Measurements from ENCODE around the gene FAM43A.

Gene FAM43A, protein sequence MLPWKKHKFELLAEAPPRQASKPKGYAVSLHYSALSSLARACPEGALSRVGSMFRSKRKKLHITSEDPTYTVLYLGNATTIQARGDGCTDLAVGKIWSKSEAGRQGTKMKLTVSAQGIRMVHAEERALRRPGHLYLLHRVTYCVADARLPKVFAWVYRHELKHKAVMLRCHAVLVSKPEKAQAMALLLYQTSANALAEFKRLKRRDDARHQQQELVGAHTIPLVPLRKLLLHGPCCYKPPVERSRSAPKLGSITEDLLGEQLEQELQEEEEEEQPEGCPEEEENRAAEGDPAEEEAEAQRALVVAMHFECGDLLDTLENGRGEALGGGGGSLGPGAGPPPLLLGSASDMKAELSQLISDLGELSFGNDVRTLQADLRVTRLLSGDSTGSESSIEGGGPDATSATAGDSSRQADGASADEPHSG

DNA sequence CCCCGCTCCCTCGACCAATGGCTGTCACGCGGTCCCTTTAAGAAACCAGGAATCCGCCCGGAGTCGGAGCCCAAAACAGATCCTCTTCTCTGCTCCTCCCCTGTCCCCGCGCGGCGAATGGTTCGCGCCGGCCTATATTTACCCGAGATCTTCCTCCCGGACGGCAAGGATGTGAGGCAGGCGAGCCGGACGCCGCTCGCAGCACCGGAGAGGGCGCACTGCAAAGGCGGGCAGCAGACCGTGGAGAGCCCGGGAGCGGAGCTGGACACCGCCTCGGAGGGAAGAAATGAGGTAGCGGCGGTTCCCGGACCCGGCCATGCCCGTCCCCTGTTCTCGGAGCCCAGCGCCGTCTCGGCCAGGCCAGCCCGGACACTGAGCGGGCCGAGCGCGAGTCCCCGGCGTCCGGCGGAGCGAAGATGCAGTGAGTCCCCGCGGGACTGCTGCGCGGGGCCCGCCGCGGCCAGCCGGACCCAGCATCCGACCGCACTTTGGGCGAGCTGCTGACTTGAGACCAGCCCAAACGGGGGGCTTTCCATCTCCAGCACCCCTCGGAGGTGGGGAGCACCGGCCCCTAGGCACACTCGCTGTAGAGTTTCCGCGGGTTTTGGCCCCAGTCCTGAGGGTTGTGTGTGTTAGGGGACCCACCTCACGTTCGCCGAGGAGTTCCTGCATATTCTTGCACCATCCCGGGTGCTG, at the start of gene FAM43A:
FAM43A (plus strand) TSS at position 166 of the 696 bp plus-strand sequence. CDS start 944 bp downstream, outside the sequence.
- DNase-seq (ENCODE audit: low read depth in 4 of 4, low spot score in 1 of 4) = peak in 3 of 4 experiments; percentile 53 to 70 (median 68)

DNA sequence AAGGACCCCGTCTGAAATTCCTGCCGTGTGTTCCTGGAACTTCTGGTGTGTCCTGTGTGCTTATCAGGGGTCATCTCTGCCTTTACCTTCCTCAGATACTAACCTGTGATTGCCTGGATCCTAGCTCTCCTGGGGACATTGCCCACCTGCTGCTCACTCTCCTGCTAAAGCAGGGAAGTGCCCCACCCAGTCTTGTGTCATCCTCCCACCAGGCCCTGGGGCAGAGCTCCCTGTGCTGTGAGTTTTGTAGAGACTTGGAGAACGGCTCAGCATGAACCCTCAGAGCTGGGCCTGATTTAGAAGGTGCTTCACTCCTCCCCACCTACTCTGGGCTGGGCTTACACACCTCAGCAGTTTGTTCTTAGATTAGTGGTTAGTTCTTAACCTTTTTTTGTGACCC, 48.6 kb upstream of the FAM43A start:
- no peak for DNase-seq (ENCODE audit: low read depth in 4 of 4, low spot score in 1 of 4)

DNA sequence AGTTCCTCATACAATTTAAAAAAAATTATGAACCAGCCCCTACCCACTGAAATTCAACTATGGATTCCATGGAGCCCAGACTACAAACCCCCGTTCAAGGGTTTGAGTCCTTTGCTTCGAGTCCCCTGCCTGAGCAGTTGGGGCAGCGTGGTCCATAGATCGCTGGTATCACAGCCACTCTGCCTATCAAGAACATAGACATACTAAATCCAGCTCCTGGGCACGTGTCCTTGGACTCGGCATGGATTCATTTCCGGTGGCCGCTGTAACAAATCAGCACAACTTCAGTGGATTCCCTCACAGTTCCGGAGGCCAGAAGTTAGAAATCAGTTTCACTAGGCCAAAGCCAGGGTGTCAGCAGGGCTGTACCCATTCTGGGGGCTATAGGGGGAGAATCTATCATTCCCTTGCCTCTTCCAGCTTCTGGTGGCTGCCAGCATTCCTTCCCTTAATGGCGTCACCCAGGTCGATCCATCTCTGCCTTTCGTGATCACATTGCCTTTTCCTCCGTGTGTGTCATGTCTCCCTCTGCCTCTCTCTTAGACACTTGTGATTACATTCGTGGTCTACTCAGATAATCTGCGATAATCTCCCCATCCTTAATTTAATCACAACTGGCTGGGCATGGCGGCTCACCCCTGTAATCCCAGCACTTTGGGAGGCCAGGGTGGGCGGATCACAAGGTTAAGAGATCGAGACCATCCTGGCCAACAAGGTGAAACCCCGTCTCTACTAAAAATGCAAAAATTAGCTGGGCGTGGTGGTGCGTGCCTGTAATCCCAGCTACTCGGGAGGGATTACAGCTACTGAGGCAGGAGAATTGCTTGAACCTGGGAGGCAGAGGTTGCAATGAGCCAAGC, 47.9 kb upstream of the FAM43A start:
- no peak for DNase-seq (ENCODE audit: low read depth in 4 of 4, low spot score in 1 of 4)

DNA sequence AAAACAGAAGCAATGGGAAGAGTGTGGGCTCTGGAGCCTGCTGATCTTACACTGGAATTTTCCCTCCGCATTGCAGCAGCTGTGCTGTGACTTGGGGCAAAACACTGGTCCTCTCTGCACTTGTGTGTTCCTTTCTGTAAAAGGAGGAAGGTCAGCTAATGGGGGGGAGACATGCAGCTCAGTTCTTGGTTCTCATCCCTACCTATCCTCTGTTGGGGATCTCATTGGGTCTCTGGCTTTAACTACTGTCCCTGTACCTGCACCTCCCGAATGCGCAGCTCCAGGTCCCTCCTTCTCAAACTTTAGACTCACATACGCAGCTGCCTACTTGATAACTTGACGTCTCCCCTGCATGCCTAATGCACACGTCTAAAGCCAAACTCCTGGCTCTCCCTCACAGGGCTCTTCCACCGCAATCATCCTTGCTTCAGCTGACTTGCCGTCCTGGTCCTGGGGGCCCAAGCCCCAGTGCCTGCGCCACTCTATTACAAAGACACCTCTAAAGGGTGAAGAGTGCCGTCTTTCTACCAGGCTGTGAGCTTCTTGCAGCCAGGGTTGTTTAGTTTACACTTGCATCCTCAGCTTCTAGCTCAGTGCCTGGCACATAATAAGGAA, 46.6 kb upstream of the FAM43A start:
- no peak for DNase-seq (ENCODE audit: low read depth in 4 of 4, low spot score in 1 of 4)

DNA sequence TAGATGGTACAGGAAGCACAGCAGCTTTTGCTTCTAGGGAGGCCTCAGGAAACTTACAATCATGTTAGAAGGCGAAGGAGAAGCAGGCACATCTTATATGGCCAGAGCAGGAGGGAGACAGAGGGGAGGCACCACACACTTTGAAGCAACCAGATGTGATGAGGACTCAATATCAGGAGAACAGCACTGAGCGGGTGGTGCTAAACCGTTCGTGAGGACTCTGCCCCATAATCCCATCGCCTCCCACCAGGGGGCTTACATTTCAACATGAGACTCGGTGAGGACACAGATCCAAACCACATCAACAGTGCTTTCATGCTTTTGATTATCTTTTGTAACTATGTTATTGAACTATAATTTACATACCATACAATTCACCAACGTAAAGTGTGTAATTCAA, 44.9 kb upstream of the FAM43A start:
- DNase-seq (ENCODE audit: low read depth in 4 of 4, low spot score in 1 of 4) = no peak

GRCh38 chr3:194642769-194643168, 42.9 kb upstream of the FAM43A start:
- DNase-seq (ENCODE audit: low read depth in 4 of 4, low spot score in 1 of 4) = no peak

DNA sequence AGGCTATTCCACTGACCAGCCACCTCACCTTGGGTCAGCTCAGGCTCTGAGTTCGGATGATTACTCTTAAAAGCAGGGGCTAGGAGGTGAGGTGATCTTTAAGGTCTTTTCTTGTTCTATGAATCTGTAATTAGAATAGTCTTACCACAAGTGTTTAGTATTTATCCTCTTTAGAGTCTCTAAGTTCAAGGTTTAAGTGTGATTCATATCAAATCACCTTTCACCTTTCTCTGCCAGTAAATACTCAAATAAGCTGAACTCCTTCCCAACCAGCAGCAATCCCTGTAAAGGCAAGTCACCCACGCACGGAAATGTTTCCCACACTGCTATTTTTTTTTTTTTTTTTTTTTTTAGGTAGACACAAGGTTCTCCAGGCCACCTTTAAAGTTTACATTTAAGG, 37.9 kb upstream of the FAM43A start:
- DNase-seq (ENCODE audit: low read depth in 4 of 4, low spot score in 1 of 4) = no peak

- DNase-seq (ENCODE audit: low read depth in 4 of 4, low spot score in 1 of 4) = no peak
Measured at GRCh38 chr3:194654443-194654842, 31.2 kb upstream of the FAM43A start.

DNA sequence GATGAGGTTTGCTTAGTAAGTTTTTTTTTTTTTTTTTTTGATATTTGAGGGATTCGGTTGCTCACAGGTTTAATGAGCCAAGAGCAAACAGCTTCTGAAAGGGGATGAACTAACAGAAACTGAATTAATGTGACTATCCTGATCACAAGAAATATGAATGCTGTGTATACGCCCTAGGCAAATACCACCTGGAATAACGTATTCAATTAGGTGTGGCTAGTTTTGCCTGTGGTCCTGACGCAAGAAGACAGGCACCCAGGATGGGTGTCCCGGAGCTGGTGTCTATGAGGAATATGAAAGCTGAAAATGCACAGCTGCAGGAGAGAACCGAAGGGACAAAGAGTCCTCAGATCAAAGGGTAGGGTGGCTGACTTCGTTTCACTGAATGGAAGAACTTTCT, 28.2 kb upstream of the FAM43A start:
- no peak for DNase-seq (ENCODE audit: low read depth in 4 of 4, low spot score in 1 of 4)

GRCh38 chr3:194658477-194659242, 27.0 kb upstream of the FAM43A start:
- no peak for DNase-seq (ENCODE audit: low read depth in 4 of 4, low spot score in 1 of 4)

DNA sequence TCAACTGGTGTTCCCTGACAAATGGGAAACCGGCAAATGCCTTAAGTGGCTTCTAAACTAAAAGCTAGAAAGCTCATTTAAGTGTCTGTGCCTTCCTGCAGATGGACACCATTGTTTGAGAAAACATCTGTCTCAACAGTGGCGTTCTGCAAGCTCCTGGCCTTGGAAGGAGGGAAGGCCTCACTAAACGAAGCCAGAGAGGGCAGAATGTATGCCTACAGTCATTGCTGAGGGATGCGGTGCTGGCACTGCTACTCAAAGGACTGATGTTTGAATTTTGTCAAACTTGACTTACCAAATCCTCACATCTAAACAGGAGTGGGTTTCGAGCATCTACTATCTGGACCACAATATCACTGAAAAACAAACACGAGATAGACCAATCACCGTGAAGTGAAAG, 25.9 kb upstream of the FAM43A start:
- DNase-seq (ENCODE audit: low read depth in 4 of 4, low spot score in 1 of 4) = no peak

GRCh38 chr3:194661374-194661773, 24.3 kb upstream of the FAM43A start:
- no peak for DNase-seq (ENCODE audit: low read depth in 4 of 4, low spot score in 1 of 4)

DNA sequence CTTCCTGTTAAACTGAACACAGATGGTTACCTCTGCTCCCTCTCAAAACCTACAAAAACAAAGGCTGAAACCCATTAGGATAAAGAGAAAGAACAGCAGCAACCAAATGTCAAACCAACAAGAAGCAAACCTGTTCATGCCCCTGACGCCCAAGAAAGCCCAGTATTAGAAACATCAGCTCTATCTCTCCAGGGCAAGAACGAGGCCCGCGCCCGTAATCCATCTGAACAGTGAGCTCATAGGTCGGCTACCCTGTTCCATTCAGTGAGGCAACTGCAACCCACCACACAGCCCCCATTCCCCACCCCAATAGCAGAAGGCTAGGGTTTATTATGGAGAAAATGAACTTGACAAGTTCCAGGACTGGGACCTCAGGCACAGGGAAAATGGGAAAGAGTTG, 23.7 kb upstream of the FAM43A start:
- no peak for DNase-seq (ENCODE audit: low read depth in 4 of 4, low spot score in 1 of 4)

- no peak for DNase-seq (ENCODE audit: low read depth in 4 of 4, low spot score in 1 of 4)
Measured at GRCh38 chr3:194664857-194665256, 20.8 kb upstream of the FAM43A start.

- DNase-seq (ENCODE audit: low read depth in 4 of 4, low spot score in 1 of 4) = no peak
Measured at GRCh38 chr3:194667363-194667762, 18.3 kb upstream of the FAM43A start.

DNA sequence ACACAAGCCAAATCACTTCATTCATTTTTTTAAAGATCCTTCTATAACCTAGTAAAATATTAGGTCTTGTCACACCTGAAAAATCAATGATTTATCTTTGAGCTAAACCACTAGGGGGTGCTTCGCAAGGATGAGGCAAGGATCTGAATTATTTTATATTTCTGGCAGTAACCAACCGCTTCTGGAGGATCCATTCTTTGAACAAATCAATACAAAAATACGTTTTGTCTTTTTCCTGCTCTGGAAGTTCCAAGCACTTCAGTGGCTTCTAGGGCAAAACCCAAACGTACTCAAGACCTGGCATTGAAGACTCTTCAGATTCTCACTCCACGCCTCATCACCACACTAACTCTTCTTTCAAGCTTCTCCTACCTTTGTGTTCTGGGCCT, 14.2 kb upstream of the FAM43A start:
- DNase-seq (ENCODE audit: low read depth in 4 of 4, low spot score in 1 of 4) = no peak

DNA sequence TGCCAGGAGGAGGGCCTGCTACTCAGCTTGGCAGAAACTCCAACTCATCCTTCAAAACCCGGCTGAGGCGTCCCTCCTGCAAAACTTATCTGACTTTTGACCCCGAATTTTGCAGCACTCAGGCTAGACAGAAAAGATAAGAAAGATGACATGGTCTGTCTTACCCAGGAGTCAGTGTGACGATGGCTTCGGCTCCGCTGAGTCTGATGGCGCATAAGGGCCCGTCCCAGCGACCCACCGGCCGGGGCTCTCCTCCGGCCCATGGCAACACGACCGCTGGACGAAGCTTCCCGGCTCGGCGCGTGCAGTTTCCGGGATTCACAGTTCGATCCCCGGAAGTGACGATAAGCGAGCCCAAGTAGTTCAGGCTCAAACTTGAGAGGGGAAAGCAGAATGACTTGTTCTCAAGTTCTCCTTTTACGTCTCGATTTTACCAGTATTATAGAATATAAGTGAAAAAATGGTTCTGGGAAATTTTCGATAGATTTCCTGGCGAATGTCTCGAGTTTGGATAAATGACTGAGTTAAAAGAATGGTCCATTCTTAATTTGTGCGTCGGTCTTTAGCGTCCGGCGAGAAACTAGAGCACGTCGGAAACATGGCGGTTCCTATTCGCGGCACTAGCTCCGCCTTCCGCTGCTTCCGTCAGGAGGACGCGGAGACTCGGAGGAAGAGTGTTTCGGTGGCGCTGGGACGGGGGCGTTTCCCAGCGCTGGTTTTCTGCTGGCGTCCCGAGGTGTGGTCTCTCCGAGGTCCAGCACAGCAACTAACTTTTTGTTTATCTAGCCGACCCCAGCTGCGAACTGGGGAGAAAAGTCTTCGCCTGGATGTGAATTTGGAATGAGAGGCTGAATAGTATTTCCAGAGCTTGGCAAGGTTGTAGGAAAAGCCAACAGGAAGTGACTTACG, 13.5 kb upstream of the FAM43A start, which contains the start of gene LSG1:
LSG1 (minus strand) TSS at position 292 of the 909 bp plus-strand sequence; CDS start at position 263, 29 bp downstream.
- DNase-seq (ENCODE audit: low read depth in 4 of 4, low spot score in 1 of 4) = peak; percentile 72 to 82 (median 80)

- no peak for DNase-seq (ENCODE audit: low read depth in 4 of 4, low spot score in 1 of 4)
Measured at GRCh38 chr3:194672876-194673275, 12.8 kb upstream of the FAM43A start.

DNA sequence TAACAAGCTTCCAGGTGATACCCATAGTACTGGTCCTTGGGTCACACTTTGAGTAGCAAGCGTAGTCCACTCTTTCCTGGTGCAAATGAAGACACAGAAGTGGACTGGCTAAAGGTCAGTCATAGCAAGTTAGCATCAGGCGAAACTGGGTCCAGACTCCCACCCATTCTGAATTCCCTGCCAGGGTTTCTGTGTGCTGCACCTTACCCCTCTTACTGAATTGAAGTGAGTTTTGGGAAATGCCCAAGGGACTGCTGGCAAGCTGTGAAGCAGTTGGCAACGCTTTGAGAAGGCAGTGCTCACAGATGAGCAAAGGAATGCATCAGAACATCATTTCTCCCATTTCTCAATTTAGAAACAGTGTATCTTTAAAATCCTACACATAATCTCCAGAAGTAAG, 11.9 kb upstream of the FAM43A start:
- DNase-seq (ENCODE audit: low read depth in 4 of 4, low spot score in 1 of 4) = no peak

Measured in stimulated activated CD4-positive, alpha-beta T cell treated with anti-CD3 and anti-CD28 coated beads, Interleukin-1b, Interleukin-23, amount 100 ng/mL, for 24 hours (primary cell).